Measurements from ENCODE around the gene SPATA16.

Gene SPATA16

GRCh38 chr3:173013219-173013832 is 127.7 kb downstream of the SPATA16 start:
- no peak for TF ChIP-seq CTCF (IDR thresholded peaks at IDR 0.05; ENCODE audit: control insufficient read depth, insufficient read depth, low read depth, low read length, missing control alignments)
- H3K4me3 ChIP-seq (ENCODE audit: control insufficient read depth, low read depth, low read length) = no peak overlapping the region
- DNase-seq (ENCODE audit: low read depth) = no peak

GRCh38 chr3:173009410-173009809 is 131.6 kb downstream of the SPATA16 start:
- DNase-seq (ENCODE audit: low read depth) = no peak
- TF ChIP-seq CTCF (IDR thresholded peaks at IDR 0.05; ENCODE audit: control insufficient read depth, insufficient read depth, low read depth, low read length, missing control alignments) = no peak
- H3K4me3 ChIP-seq (ENCODE audit: control insufficient read depth, low read depth, low read length) = no peak overlapping the region; the same call in 1 of the 2 replicates

- TF ChIP-seq CTCF (IDR thresholded peaks at IDR 0.05; ENCODE audit: control insufficient read depth, insufficient read depth, low read depth, low read length, missing control alignments) = no peak
- no peak overlapping the region for H3K4me3 ChIP-seq (ENCODE audit: control insufficient read depth, low read depth, low read length)
- DNase-seq (ENCODE audit: low read depth) = no peak
Measured at GRCh38 chr3:173008978-173009377, 132.1 kb downstream of the SPATA16 start.

GRCh38 chr3:173007079-173007723 is 133.8 kb downstream of the SPATA16 start:
- no peak for TF ChIP-seq CTCF (IDR thresholded peaks at IDR 0.05; ENCODE audit: control insufficient read depth, insufficient read depth, low read depth, low read length, missing control alignments)
- no peak for DNase-seq (ENCODE audit: low read depth)
- H3K4me3 ChIP-seq (ENCODE audit: control insufficient read depth, low read depth, low read length) = no peak overlapping the region

GRCh38 chr3:173006006-173006405 is 135.0 kb downstream of the SPATA16 start:
- no peak for TF ChIP-seq CTCF (IDR thresholded peaks at IDR 0.05; ENCODE audit: control insufficient read depth, insufficient read depth, low read depth, low read length, missing control alignments)
- H3K4me3 ChIP-seq (ENCODE audit: control insufficient read depth, low read depth, low read length) = no peak overlapping the region
- DNase-seq (ENCODE audit: low read depth) = no peak

GRCh38 chr3:173004681-173005080 is 136.4 kb downstream of the SPATA16 start:
- H3K4me3 ChIP-seq (ENCODE audit: control insufficient read depth, low read depth, low read length) = no peak overlapping the region
- no peak for TF ChIP-seq CTCF (IDR thresholded peaks at IDR 0.05; ENCODE audit: control insufficient read depth, insufficient read depth, low read depth, low read length, missing control alignments)
- DNase-seq (ENCODE audit: low read depth) = no peak

All from AG09309 (cell line).